H9 (cell line): ENCODE results near the gene PDZRN4. TPM values are rescaled to one million over a fixed set of nuclear protein-coding genes. Genes with fewer than 3 reads are reported as not detected.

Experiments
- DNase-seq: peaks from one replicate; pipeline ENCODE4 v3.0.0-alpha.2; 2017
- H2AFZ ChIP-seq: one replicate; pipeline ENCODE4 v1.6.1; 2013; ENCODE audit warnings: mild to moderate bottlenecking, low read length, control low read depth, moderate library complexity
- H2AK5ac ChIP-seq: 2 replicates; pipeline ENCODE4 v1.6.1; 2013; ENCODE audit warnings: low read length, control low read depth, mixed read lengths; ENCODE audit not compliant: insufficient read length
- H2BK120ac ChIP-seq: one replicate; pipeline ENCODE4 v1.6.1; 2013; ENCODE audit warnings: low read depth, mild to moderate bottlenecking, low read length, control low read depth, inconsistent platforms; ENCODE audit not compliant: poor library complexity, severe bottlenecking
- H2BK12ac ChIP-seq: 2 replicates; pipeline ENCODE4 v1.6.1; 2013; ENCODE audit warnings: low read length, control low read depth, mixed read lengths, low read depth; ENCODE audit not compliant: insufficient read length
- H2BK15ac ChIP-seq: 2 replicates; pipeline ENCODE4 v1.6.1; 2013; ENCODE audit warnings: low read depth, low read length, control low read depth
- H2BK20ac ChIP-seq: one replicate; pipeline ENCODE4 v1.6.1; 2013; ENCODE audit warnings: low read depth, mild to moderate bottlenecking, low read length, control low read depth, inconsistent platforms; ENCODE audit not compliant: poor library complexity, severe bottlenecking
- H2BK5ac ChIP-seq: 2 replicates; pipeline ENCODE4 v1.6.1; 2013; ENCODE audit warnings: low read length, control low read depth, mixed read lengths; ENCODE audit not compliant: insufficient read length
- H3K14ac ChIP-seq: 2 replicates; pipeline ENCODE4 v1.6.1; 2013; ENCODE audit warnings: low read length, control low read depth; ENCODE audit not compliant: insufficient read depth
- H3K18ac ChIP-seq: 2 replicates; pipeline ENCODE4 v1.6.1; 2013; ENCODE audit warnings: low read depth, mild to moderate bottlenecking, mixed read lengths, low read length, control low read depth; ENCODE audit not compliant: insufficient read length
- H3K23ac ChIP-seq: 2 replicates; pipeline ENCODE4 v1.6.1; 2013; ENCODE audit warnings: low read length, control low read depth, mixed read lengths, low read depth; ENCODE audit not compliant: insufficient read length
- H3K23me2 ChIP-seq: 2 replicates; pipeline ENCODE4 v1.6.1; 2013; ENCODE audit warnings: low read depth, mild to moderate bottlenecking, mixed read lengths, low read length, control low read depth; ENCODE audit not compliant: insufficient read length, poor library complexity, severe bottlenecking
- H3K27ac ChIP-seq: 2 replicates; pipeline ENCODE4 v1.5.1; 2013; ENCODE audit warnings: low read length, control low read depth, mixed read lengths, low read depth; ENCODE audit not compliant: insufficient read length
- H3K27me3 ChIP-seq: 2 replicates; pipeline ENCODE4 v1.6.1; 2013; ENCODE audit warnings: low read length, control low read depth, inconsistent platforms; ENCODE audit not compliant: insufficient read depth
- H3K4ac ChIP-seq: 2 replicates; pipeline ENCODE4 v1.6.1; 2013; ENCODE audit warnings: low read depth, mild to moderate bottlenecking, control low read depth, inconsistent platforms, low read length, moderate library complexity
- H3K4me1 ChIP-seq: 2 replicates; pipeline ENCODE4 v1.6.1; 2013; ENCODE audit warnings: low read length, control low read depth, inconsistent platforms; ENCODE audit not compliant: insufficient read depth
- H3K4me2 ChIP-seq: 2 replicates; pipeline ENCODE4 v1.6.1; 2013; ENCODE audit warnings: low read length, control low read depth, mixed read lengths; ENCODE audit not compliant: insufficient read length, insufficient read depth
- H3K56ac ChIP-seq: 2 replicates; pipeline ENCODE4 v1.6.1; 2013; ENCODE audit warnings: low read depth, mild to moderate bottlenecking, mixed read lengths, low read length, control low read depth; ENCODE audit not compliant: insufficient read length
- H3K79me1 ChIP-seq: 2 replicates; pipeline ENCODE4 v1.6.1; 2013; ENCODE audit warnings: low read depth, mild to moderate bottlenecking, moderate library complexity, low read length, control low read depth, inconsistent platforms; ENCODE audit not compliant: insufficient read depth, poor library complexity, severe bottlenecking
- H3K79me2 ChIP-seq: 2 replicates; pipeline ENCODE4 v1.6.1; 2013; ENCODE audit warnings: low read length, control low read depth, inconsistent platforms; ENCODE audit not compliant: insufficient read depth
- H3K9ac ChIP-seq: 2 replicates; pipeline ENCODE4 v1.6.1; 2013; ENCODE audit warnings: low read length, control low read depth, mixed read lengths; ENCODE audit not compliant: insufficient read length; ENCODE audit errors: extremely low read depth
- H3K9me3 ChIP-seq: one replicate; pipeline ENCODE4 v1.6.1; 2013; ENCODE audit warnings: low read depth, low read length, inconsistent platforms; ENCODE audit not compliant: control insufficient read depth
- H3T11ph ChIP-seq: one replicate; pipeline ENCODE4 v1.6.1; 2013; ENCODE audit warnings: mild to moderate bottlenecking, low read length, control low read depth, inconsistent platforms
- H4K20me1 ChIP-seq: one replicate; pipeline ENCODE4 v1.6.1; 2013; ENCODE audit not compliant: control insufficient read depth, insufficient read length, insufficient read depth
- H4K5ac ChIP-seq: 2 replicates; pipeline ENCODE4 v1.6.1; 2013; ENCODE audit warnings: low read depth, mild to moderate bottlenecking, mixed read lengths, low read length, control low read depth; ENCODE audit not compliant: insufficient read length
- H4K8ac ChIP-seq: replicated peaks from 2 replicates; pipeline ENCODE4 v1.6.1; 2013; ENCODE audit warnings: low read length, control low read depth, mixed read lengths, low read depth; ENCODE audit not compliant: insufficient read length
- H4K91ac ChIP-seq: 2 replicates; pipeline ENCODE4 v1.6.1; 2013; ENCODE audit warnings: low read depth, mild to moderate bottlenecking, moderate library complexity, mixed read lengths, low read length, control low read depth; ENCODE audit not compliant: insufficient read length
- H3K27ac Mint-ChIP-seq, 3 experiments: 2 replicates in 2 of 3; 3 replicates in 1 of 3; pipeline ENCODE4 v1.8.0; 2020 to 2021; ENCODE audit warnings: mixed read lengths in 3 of 3, mild to moderate bottlenecking in 1 of 3, moderate library complexity in 1 of 3
- H3K27me3 Mint-ChIP-seq: 2 replicates; pipeline ENCODE4 v1.8.0; 2021; ENCODE audit warnings: low read depth, mild to moderate bottlenecking, moderate library complexity, mixed read lengths
- H3K36me3 Mint-ChIP-seq, 3 experiments: 2 replicates in 2 of 3; 3 replicates in 1 of 3; pipeline ENCODE4 v1.8.0; 2020 to 2021; ENCODE audit warnings: low read depth in 3 of 3, mixed read lengths in 3 of 3; ENCODE audit not compliant: insufficient read depth in 1 of 3
- H3K4me1 Mint-ChIP-seq, 2 experiments: 2 replicates each; pipeline ENCODE4 v1.8.0; 2020; ENCODE audit warnings: mixed read lengths in 2 of 2
- H3K4me3 Mint-ChIP-seq, 2 experiments: 2 replicates in 1 of 2; 3 replicates in 1 of 2; pipeline ENCODE4 v1.8.0; 2020 to 2021; ENCODE audit warnings: mild to moderate bottlenecking in 2 of 2, mixed read lengths in 2 of 2, moderate library complexity in 1 of 2
- H3K9me3 Mint-ChIP-seq, 2 experiments: 2 replicates in 1 of 2; 3 replicates in 1 of 2; pipeline ENCODE4 v1.8.0; 2020; ENCODE audit warnings: mild to moderate bottlenecking in 2 of 2, mixed read lengths in 2 of 2, moderate library complexity in 1 of 2
- CTCF ChIP-seq: fragments of 200-600 bp; sonication (generic); conservative IDR thresholded peaks from 3 replicates; pipeline ENCODE4 v1.8.0; 2021; ENCODE audit warnings: antibody characterized with exemption, mild to moderate bottlenecking
- WGBS: extraction: QIAGEN DNeasy Blood & Tissue Kit; methylation state at CpG from one replicate; pipeline ENCODE4 v1.1.7; 2013; ENCODE audit warnings: missing lambda C conversion rate, low lambda C conversion rate, mixed read lengths; ENCODE audit not compliant: insufficient read length; ENCODE audit errors: extremely low coverage; 5-methylcytosine and 5-hydroxymethylcytosine counted together
- total RNA-seq: library from RNA; stranded (reverse); gene quantifications from 2 replicates; pipeline ENCODE4 v1.2.1, GENCODE V29; 2021

The PDZRN4 gene
- total RNA-seq, 1 experiment from 2014 or later, result not detected

GRCh38 chr12:41362510-41362909 is 174.4 kb downstream of the PDZRN4 start:
- no peak for DNase-seq
- no peak for TF ChIP-seq CTCF
- no peaks in the 10 kb centered on the region for H3K79me2 ChIP-seq
- Mint-ChIP-seq H3K4me3 (no peak overlapping the region), H3K36me3 (no peaks in the 10 kb centered on the region), H3K27ac (no peak overlapping the region), H3K9me3 (no peaks in the 10 kb centered on the region), H3K27me3 (peaks cover 3% of the 10 kb centered on the region), H3K4me1 (peaks cover 4% of the 10 kb centered on the region in 2 experiments; a peak in 3 of 4 replicates)
- no CpG with 5 or more reads among the region's 1 CpG for WGBS
- H3K56ac ChIP-seq, result no peak overlapping the region
- no peaks in the 10 kb centered on the region for H3K4me1 ChIP-seq
- H3K27me3 ChIP-seq, result no peaks in the 10 kb centered on the region
- no peaks in the 10 kb centered on the region for H3K79me1 ChIP-seq
- no peak overlapping the region for H2AFZ ChIP-seq
- no peak overlapping the region for H3K9ac ChIP-seq
- no peaks in the 10 kb centered on the region for H3K23me2 ChIP-seq
- no peak overlapping the region for H3K14ac ChIP-seq
- no peak overlapping the region for H2BK120ac ChIP-seq
- H4K8ac ChIP-seq, result no peak overlapping the region
- no peak overlapping the region for H3K23ac ChIP-seq
- no peak overlapping the region for H4K91ac ChIP-seq
- no peak overlapping the region for H4K5ac ChIP-seq
- H2BK5ac ChIP-seq, result no peak overlapping the region
- H3K27ac ChIP-seq, result no peak overlapping the region
- H2AK5ac ChIP-seq, result no peak overlapping the region
- no peaks in the 10 kb centered on the region for H3K9me3 ChIP-seq
- no peaks in the 10 kb centered on the region for H4K20me1 ChIP-seq
- no peak overlapping the region for H3T11ph ChIP-seq
- no peak overlapping the region for H2BK15ac ChIP-seq
- no peak overlapping the region for H3K4ac ChIP-seq
- H2BK20ac ChIP-seq, result no peak overlapping the region
- H3K18ac ChIP-seq, result no peak overlapping the region
- no peak overlapping the region for H2BK12ac ChIP-seq
- H3K4me2 ChIP-seq, result no peak overlapping the region
